IMR-90 (cell line): ENCODE results near the gene DNMT3B. TPM values are rescaled to one million over a fixed set of nuclear protein-coding genes. Genes with fewer than 3 reads are reported as not detected.
A peak's percentile ranks its signal among the peaks of the same experiment; 100 is the strongest.

ENCODE experiments used
- ATAC-seq: fragments of 200-7000 bp; cut with Tn5 transposase; 2 replicates; pipeline ENCODE4 v1.9.1; 2020; ENCODE audit warnings: low read depth, mild to moderate bottlenecking, moderate library complexity
- BruUV-seq: library from RNA; stranded (reverse); fragments of 400-500 nt; replicated peaks from 2 replicates; lab custom pipeline; 2021; lab: Mats Ljungman, UMichigan
- CTCF ChIA-PET: fragments of 300-600 bp; formaldehyde crosslinking; extraction: SDS; loops from one replicate; lab custom pipeline; 2021; ENCODE audit warnings: antibody characterized with exemption; lab: Yijun Ruan, JAX
- POLR2A ChIA-PET: fragments of 300-600 bp; sonication (Branson Sonifier 250); formaldehyde crosslinking; loops from one replicate; lab custom pipeline; 2022; ENCODE audit warnings: antibody characterized with exemption; ENCODE audit not compliant: unreplicated experiment; lab: Charles Lee
- DNase-seq: peaks from one replicate; pipeline ENCODE4 v3.0.0; 2013
- H2AFZ ChIP-seq: replicated peaks from 2 replicates; pipeline ENCODE3; 2013; ENCODE audit warnings: low read length, mild to moderate bottlenecking; ENCODE audit not compliant: poor library complexity
- H2AK5ac ChIP-seq: 2 replicates; pipeline ENCODE4 v1.6.1; 2013; ENCODE audit warnings: low read depth, low read length, inconsistent platforms
- H2AK9ac ChIP-seq: replicated peaks from 2 replicates; pipeline ENCODE3; 2013; ENCODE audit warnings: mild to moderate bottlenecking, low read depth, low read length, moderate library complexity; ENCODE audit not compliant: poor library complexity
- H2BK120ac ChIP-seq: 2 replicates; pipeline ENCODE4 v1.6.1; 2013; ENCODE audit warnings: low read depth, low read length, inconsistent platforms
- H2BK15ac ChIP-seq: 3 replicates; pipeline ENCODE4 v1.6.1; 2013; ENCODE audit warnings: low read depth, low read length, inconsistent platforms
- H2BK20ac ChIP-seq: 2 replicates; pipeline ENCODE4 v1.6.1; 2013; ENCODE audit warnings: low read depth, mild to moderate bottlenecking, inconsistent platforms, low read length, moderate library complexity
- H2BK5ac ChIP-seq: 2 replicates; pipeline ENCODE4 v1.6.1; 2013; ENCODE audit warnings: mild to moderate bottlenecking, low read depth, low read length, inconsistent platforms; ENCODE audit not compliant: poor library complexity, severe bottlenecking
- H3K14ac ChIP-seq: replicated peaks from 2 replicates; pipeline ENCODE4 v1.6.1; 2013; ENCODE audit warnings: low read depth, low read length, inconsistent platforms
- H3K18ac ChIP-seq: 2 replicates; pipeline ENCODE4 v1.6.1; 2013; ENCODE audit warnings: low read depth, low read length, control low read depth
- H3K23ac ChIP-seq: 2 replicates; pipeline ENCODE4 v1.6.1; 2013; ENCODE audit warnings: low read depth, low read length, inconsistent platforms
- H3K27ac ChIP-seq: 2 replicates; pipeline ENCODE4 v1.5.1; 2013; ENCODE audit warnings: mild to moderate bottlenecking, control low read depth, low read length; ENCODE audit not compliant: insufficient read depth
- H3K27me3 ChIP-seq: 2 replicates; pipeline ENCODE4 v1.6.1; 2013; ENCODE audit warnings: low read length; ENCODE audit not compliant: control insufficient read depth, insufficient read depth
- H3K36me3 ChIP-seq: 2 replicates; pipeline ENCODE4 v1.6.1; 2013; ENCODE audit warnings: low read length, mixed read lengths; ENCODE audit not compliant: control insufficient read depth, insufficient read depth
- H3K4ac ChIP-seq: 2 replicates; pipeline ENCODE4 v1.6.1; 2013; ENCODE audit warnings: low read depth, low read length, inconsistent platforms
- H3K4me1 ChIP-seq: 2 replicates; pipeline ENCODE4 v1.6.1; 2013; ENCODE audit warnings: low read length, mixed read lengths; ENCODE audit not compliant: control insufficient read depth, insufficient read depth
- H3K4me2 ChIP-seq: 2 replicates; pipeline ENCODE4 v1.6.1; 2013; ENCODE audit warnings: low read depth, mild to moderate bottlenecking, control low read depth, low read length, moderate library complexity
- H3K4me3 ChIP-seq: 2 replicates; pipeline ENCODE4 v1.5.1; 2013; ENCODE audit warnings: low read depth, mild to moderate bottlenecking, control low read depth, low read length, moderate library complexity; ENCODE audit not compliant: insufficient read depth
- H3K56ac ChIP-seq: 2 replicates; pipeline ENCODE4 v1.6.1; 2013; ENCODE audit warnings: low read length, inconsistent platforms; ENCODE audit not compliant: insufficient read depth; ENCODE audit errors: extremely low read depth
- H3K79me1 ChIP-seq, 2 experiments: 2 replicates each; pipeline ENCODE4 v1.6.1; 2013; ENCODE audit warnings: low read length in 2 of 2, inconsistent platforms in 1 of 2, low read depth in 1 of 2
- H3K9ac ChIP-seq: 2 replicates; pipeline ENCODE4 v1.6.1; 2013; ENCODE audit warnings: low read depth, low read length, control low read depth
- H3K9me1 ChIP-seq: 2 replicates; pipeline ENCODE4 v1.6.1; 2013; ENCODE audit warnings: low read length, inconsistent platforms; ENCODE audit not compliant: insufficient read depth
- H3K9me3 ChIP-seq: 2 replicates; pipeline ENCODE4 v1.6.1; 2013; ENCODE audit warnings: low read length; ENCODE audit not compliant: control insufficient read depth, insufficient read depth
- H4K20me1 ChIP-seq: 2 replicates; pipeline ENCODE4 v1.6.1; 2013; ENCODE audit warnings: low read length, inconsistent platforms; ENCODE audit not compliant: insufficient read depth
- H4K5ac ChIP-seq: 2 replicates; pipeline ENCODE4 v1.6.1; 2013; ENCODE audit warnings: mild to moderate bottlenecking, low read depth, low read length, control low read depth
- H4K8ac ChIP-seq, 2 experiments: 2 replicates each; pipeline ENCODE4 v1.6.1; 2013; ENCODE audit warnings: low read depth in 2 of 2, low read length in 2 of 2, control low read depth in 1 of 2, inconsistent platforms in 1 of 2
- H4K91ac ChIP-seq: 2 replicates; pipeline ENCODE4 v1.6.1; 2013; ENCODE audit warnings: low read depth, low read length, inconsistent platforms; ENCODE audit not compliant: insufficient read depth
- BHLHE40 ChIP-seq: fragments of 150-350 bp; IDR thresholded peaks from 2 replicates; pipeline ENCODE4 v1.6.1; 2016; ENCODE audit warnings: mild to moderate bottlenecking, low read depth, low read length
- CHD1 ChIP-seq: IDR thresholded peaks from 2 replicates; pipeline ENCODE4 v1.6.1; 2012; ENCODE audit warnings: low read depth, low read length, improper control_type of control experiment
- MAFK ChIP-seq: IDR thresholded peaks from 2 replicates; pipeline ENCODE4 v1.6.1; 2012; ENCODE audit warnings: low read depth, low read length, improper control_type of control experiment
- MXI1 ChIP-seq: IDR thresholded peaks from 2 replicates; pipeline ENCODE4 v1.6.1; 2012; ENCODE audit warnings: low read depth, mild to moderate bottlenecking, low read length, moderate library complexity, borderline replicate concordance
- NFE2L2 ChIP-seq: fragments of 150-350 bp; IDR thresholded peaks from 2 replicates; pipeline ENCODE4 v1.6.1; 2016; ENCODE audit warnings: low read depth, mild to moderate bottlenecking, low read length
- POLR2A ChIP-seq: IDR thresholded peaks from 2 replicates; pipeline ENCODE4 v1.6.1; 2012; ENCODE audit warnings: mild to moderate bottlenecking, low read depth, low read length
- RAD21 ChIP-seq: IDR thresholded peaks from 2 replicates; pipeline ENCODE4 v1.6.1; 2012; ENCODE audit warnings: low read length, improper control_type of control experiment
- RCOR1 ChIP-seq: IDR thresholded peaks from 2 replicates; pipeline ENCODE4 v1.6.1; 2012; ENCODE audit warnings: mild to moderate bottlenecking, low read length, improper control_type of control experiment; ENCODE audit not compliant: insufficient replicate concordance
- WGBS, 2 experiments: methylation state at CpG; one replicate each; pipeline versions ENCODE4 v1.1.5 to v1.1.7; 2013; ENCODE audit warnings: missing lambda C conversion rate in 2 of 2; ENCODE audit not compliant: insufficient read length in 1 of 2; ENCODE audit errors: extremely low coverage in 2 of 2; 5-methylcytosine and 5-hydroxymethylcytosine counted together
- dilution Hi-C: fragments of 300-500 bp; cut with HindIII; formaldehyde crosslinking; loops from one replicate; pipeline ENCODE4 v1.14.3; 2018; ENCODE audit warnings: low sequenced_read_pairs; ENCODE audit not compliant: unreplicated experiment
- in situ Hi-C: fragments of 300-500 bp; cut with MboI; formaldehyde crosslinking; loops from 3 replicates; pipeline ENCODE4 v1.14.3; 2019; ENCODE audit warnings: low sequenced_read_pairs, inconsistent platforms, mixed read lengths
- intact Hi-C: fragments of 100-400 bp; cut with micrococcal nuclease; formaldehyde crosslinking; loops from 2 replicates; pipeline ENCODE4 v1.10.0; 2022
- polyA plus RNA-seq, 3 experiments: library from polyadenylated mRNA; depleted of rRNA; stranded (reverse); fragments of >200 nt; gene quantifications; 2 replicates each; pipeline ENCODE4 v1.2.3, GENCODE V29; 2012; ENCODE audit warnings: low replicate concordance in 1 of 3
- total RNA-seq: library from RNA; depleted of rRNA; stranded (reverse); fragments of >200 nt; gene quantifications from 2 replicates; pipeline ENCODE4 v1.2.3, GENCODE V29; 2012
- TF ChIP-seq, protein P1 (sequence below): conservative IDR thresholded peaks from 2 replicates; pipeline ENCODE4 v1.5.1; 2012; ENCODE audit warnings: mild to moderate bottlenecking, low read depth, low read length, improper control_type of control experiment

Gene DNMT3B
- total and polyA plus RNA-seq, 2 of the 4 experiments (the other 2 are of a cell fraction), result 1.3 to 1.9 TPM

DNA sequence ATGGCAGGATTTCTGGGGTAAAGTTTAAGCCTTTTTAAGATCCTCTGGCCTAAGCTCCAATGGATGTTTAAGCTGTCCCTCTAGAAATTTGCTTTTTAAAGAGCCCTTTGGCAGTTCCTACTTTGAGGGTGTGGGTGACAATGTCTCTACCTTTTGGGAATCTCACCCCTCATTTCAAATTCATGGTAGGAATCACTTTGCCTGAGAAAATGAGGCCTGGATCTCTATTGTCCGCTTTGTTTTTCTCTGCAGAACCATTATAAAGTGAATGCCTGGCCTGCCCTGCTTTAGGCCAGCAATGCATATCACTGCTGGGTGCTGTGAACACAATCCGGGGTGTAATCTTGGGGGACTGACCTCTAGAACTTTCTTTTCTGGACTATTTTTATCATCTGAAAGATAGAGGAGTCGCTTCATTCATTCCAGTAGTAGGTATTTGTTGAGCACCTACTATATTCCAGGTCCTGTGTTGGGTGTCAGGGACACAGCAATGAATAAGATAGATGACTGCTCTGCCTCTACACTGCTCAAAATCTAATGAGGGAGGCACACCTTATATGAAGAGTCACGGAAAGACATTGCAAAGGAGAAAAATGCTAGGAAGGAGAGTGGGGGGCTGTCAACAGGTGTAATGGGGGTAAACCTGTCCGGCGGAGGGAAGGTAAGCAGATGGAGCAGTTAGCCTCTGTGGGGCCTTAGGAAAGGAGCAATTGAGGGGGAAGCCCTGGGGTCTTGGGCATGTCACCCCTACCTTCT is 10.3 kb upstream of the DNMT3B start:
- H3K4me2 ChIP-seq, result peak overlapping the region; percentile 55; the same call in 1 of the 2 replicates

More for the DNA sequence above, 10.3 kb upstream of the DNMT3B start:
- Histone ChIP-seq H2BK20ac (peak overlapping the region; percentile 90), H3K9me1 (peaks cover 13% of the 10 kb centered on the region), H3K79me1 (no peaks in the 10 kb centered on the region), H3K4ac (peak overlapping the region; percentile 86), H3K36me3 (no peaks in the 10 kb centered on the region), H3K9me3 (no peaks in the 10 kb centered on the region), H3K18ac (peak overlapping the region; percentile 62; the same call in 1 of the 2 replicates), H2AK9ac (peak overlapping the region; percentile 70), H4K91ac (peak overlapping the region; percentile 57), H3K56ac (no peak overlapping the region), H4K20me1 (no peaks in the 10 kb centered on the region), H3K27ac (peak overlapping the region; percentile 27; the same call in 1 of the 2 replicates), H3K9ac (no peak overlapping the region), H2BK15ac (peak overlapping the region; percentile 88; the same call in 2 of the 3 replicates), H3K4me3 (no peak overlapping the region), H2BK5ac (peak overlapping the region; percentile 55), H3K14ac (peak overlapping the region; percentile 32), H2AFZ (peak overlapping the region; percentile 90), H3K23ac (no peak overlapping the region), H4K8ac (peak overlapping the region; percentile 9 to 74; a peak in 2 of 4 replicates), H2AK5ac (peak overlapping the region; percentile 84), H3K4me1 (peaks cover 13% of the 10 kb centered on the region), H4K5ac (peak overlapping the region; percentile 72; the same call in 1 of the 2 replicates), H3K27me3 (no peaks in the 10 kb centered on the region), H2BK120ac (peak overlapping the region; percentile 55; the same call in 1 of the 2 replicates)
- BruUV-seq, result no TSS peak
- ChIA-PET POLR2A (interaction anchor here (1.1 kb wide), 1 partner anchor 9 kb away, joined by 4 read pairs; the partner anchor contains the start of gene COMMD7), CTCF (no interaction called here)
- ATAC-seq, result no peak
- dilution Hi-C loops (no loop called here), intact Hi-C loops (no loop called here), in situ Hi-C loops (no loop called here)
- 50% methylated on average over 1 of the region's 6 CpGs; no CpG with 5 or more reads in 1 of the 2 experiments for WGBS, 2 experiments
- no peak for DNase-seq
- TF ChIP-seq BHLHE40, result no peak
- no peak for TF ChIP-seq MXI1
- no peak for TF ChIP-seq POLR2A
- no peak for TF ChIP-seq CHD1
- TF ChIP-seq RAD21, result no peak
- TF ChIP-seq, protein P1, sequence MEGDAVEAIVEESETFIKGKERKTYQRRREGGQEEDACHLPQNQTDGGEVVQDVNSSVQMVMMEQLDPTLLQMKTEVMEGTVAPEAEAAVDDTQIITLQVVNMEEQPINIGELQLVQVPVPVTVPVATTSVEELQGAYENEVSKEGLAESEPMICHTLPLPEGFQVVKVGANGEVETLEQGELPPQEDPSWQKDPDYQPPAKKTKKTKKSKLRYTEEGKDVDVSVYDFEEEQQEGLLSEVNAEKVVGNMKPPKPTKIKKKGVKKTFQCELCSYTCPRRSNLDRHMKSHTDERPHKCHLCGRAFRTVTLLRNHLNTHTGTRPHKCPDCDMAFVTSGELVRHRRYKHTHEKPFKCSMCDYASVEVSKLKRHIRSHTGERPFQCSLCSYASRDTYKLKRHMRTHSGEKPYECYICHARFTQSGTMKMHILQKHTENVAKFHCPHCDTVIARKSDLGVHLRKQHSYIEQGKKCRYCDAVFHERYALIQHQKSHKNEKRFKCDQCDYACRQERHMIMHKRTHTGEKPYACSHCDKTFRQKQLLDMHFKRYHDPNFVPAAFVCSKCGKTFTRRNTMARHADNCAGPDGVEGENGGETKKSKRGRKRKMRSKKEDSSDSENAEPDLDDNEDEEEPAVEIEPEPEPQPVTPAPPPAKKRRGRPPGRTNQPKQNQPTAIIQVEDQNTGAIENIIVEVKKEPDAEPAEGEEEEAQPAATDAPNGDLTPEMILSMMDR, result no peak
- TF ChIP-seq NFE2L2, result no peak
- no peak for TF ChIP-seq MAFK
- TF ChIP-seq RCOR1, result no peak
